SU-DHL-6 (cell line): ENCODE measurements around the gene LCE2A.

Experiments used
- EZH2phosphoT487 ChIP-seq: fragments of 200-600 bp; sonication (generic), shearing (Covaris generic); conservative IDR thresholded peaks from 2 replicates; pipeline ENCODE4 v1.6.1; 2018; ENCODE audit warnings: mild to moderate bottlenecking, antibody characterized with exemption, low read length, moderate library complexity, mixed read lengths
- TF ChIP-seq, protein P1 (sequence below): fragments of 200-600 bp; sonication (generic); IDR thresholded peaks from one replicate; pipeline ENCODE4 v1.5.1; 2017; ENCODE audit warnings: antibody characterized with exemption, mild to moderate bottlenecking, low read length, moderate library complexity; ENCODE audit not compliant: insufficient read depth, poor library complexity, severe bottlenecking

GRCh38 chr1:152718238-152718637 is 20.1 kb downstream of the LCE2A start:
- TF ChIP-seq, protein P1, sequence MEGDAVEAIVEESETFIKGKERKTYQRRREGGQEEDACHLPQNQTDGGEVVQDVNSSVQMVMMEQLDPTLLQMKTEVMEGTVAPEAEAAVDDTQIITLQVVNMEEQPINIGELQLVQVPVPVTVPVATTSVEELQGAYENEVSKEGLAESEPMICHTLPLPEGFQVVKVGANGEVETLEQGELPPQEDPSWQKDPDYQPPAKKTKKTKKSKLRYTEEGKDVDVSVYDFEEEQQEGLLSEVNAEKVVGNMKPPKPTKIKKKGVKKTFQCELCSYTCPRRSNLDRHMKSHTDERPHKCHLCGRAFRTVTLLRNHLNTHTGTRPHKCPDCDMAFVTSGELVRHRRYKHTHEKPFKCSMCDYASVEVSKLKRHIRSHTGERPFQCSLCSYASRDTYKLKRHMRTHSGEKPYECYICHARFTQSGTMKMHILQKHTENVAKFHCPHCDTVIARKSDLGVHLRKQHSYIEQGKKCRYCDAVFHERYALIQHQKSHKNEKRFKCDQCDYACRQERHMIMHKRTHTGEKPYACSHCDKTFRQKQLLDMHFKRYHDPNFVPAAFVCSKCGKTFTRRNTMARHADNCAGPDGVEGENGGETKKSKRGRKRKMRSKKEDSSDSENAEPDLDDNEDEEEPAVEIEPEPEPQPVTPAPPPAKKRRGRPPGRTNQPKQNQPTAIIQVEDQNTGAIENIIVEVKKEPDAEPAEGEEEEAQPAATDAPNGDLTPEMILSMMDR, result no peak
- TF ChIP-seq EZH2phosphoT487, result no peak
